H9 (cell line): ENCODE data around the gene VASN. TPM values are rescaled to one million over a fixed set of nuclear protein-coding genes. Genes with fewer than 3 reads are reported as not detected.

ENCODE experiments used
- DNase-seq: peaks from one replicate; pipeline ENCODE4 v3.0.0-alpha.2; 2017
- H2AFZ ChIP-seq: one replicate; pipeline ENCODE4 v1.6.1; 2013; ENCODE audit warnings: mild to moderate bottlenecking, low read length, control low read depth, moderate library complexity
- H2AK5ac ChIP-seq: 2 replicates; pipeline ENCODE4 v1.6.1; 2013; ENCODE audit warnings: low read length, control low read depth, mixed read lengths; ENCODE audit not compliant: insufficient read length
- H2BK120ac ChIP-seq: one replicate; pipeline ENCODE4 v1.6.1; 2013; ENCODE audit warnings: low read depth, mild to moderate bottlenecking, low read length, control low read depth, inconsistent platforms; ENCODE audit not compliant: poor library complexity, severe bottlenecking
- H2BK12ac ChIP-seq: 2 replicates; pipeline ENCODE4 v1.6.1; 2013; ENCODE audit warnings: low read length, control low read depth, mixed read lengths, low read depth; ENCODE audit not compliant: insufficient read length
- H2BK15ac ChIP-seq: 2 replicates; pipeline ENCODE4 v1.6.1; 2013; ENCODE audit warnings: low read depth, low read length, control low read depth
- H2BK20ac ChIP-seq: one replicate; pipeline ENCODE4 v1.6.1; 2013; ENCODE audit warnings: low read depth, mild to moderate bottlenecking, low read length, control low read depth, inconsistent platforms; ENCODE audit not compliant: poor library complexity, severe bottlenecking
- H2BK5ac ChIP-seq: 2 replicates; pipeline ENCODE4 v1.6.1; 2013; ENCODE audit warnings: low read length, control low read depth, mixed read lengths; ENCODE audit not compliant: insufficient read length
- H3K14ac ChIP-seq: 2 replicates; pipeline ENCODE4 v1.6.1; 2013; ENCODE audit warnings: low read length, control low read depth; ENCODE audit not compliant: insufficient read depth
- H3K18ac ChIP-seq: 2 replicates; pipeline ENCODE4 v1.6.1; 2013; ENCODE audit warnings: low read depth, mild to moderate bottlenecking, mixed read lengths, low read length, control low read depth; ENCODE audit not compliant: insufficient read length
- H3K23ac ChIP-seq: 2 replicates; pipeline ENCODE4 v1.6.1; 2013; ENCODE audit warnings: low read length, control low read depth, mixed read lengths, low read depth; ENCODE audit not compliant: insufficient read length
- H3K23me2 ChIP-seq: 2 replicates; pipeline ENCODE4 v1.6.1; 2013; ENCODE audit warnings: low read depth, mild to moderate bottlenecking, mixed read lengths, low read length, control low read depth; ENCODE audit not compliant: insufficient read length, poor library complexity, severe bottlenecking
- H3K27ac ChIP-seq: 2 replicates; pipeline ENCODE4 v1.5.1; 2013; ENCODE audit warnings: low read length, control low read depth, mixed read lengths, low read depth; ENCODE audit not compliant: insufficient read length
- H3K27me3 ChIP-seq: 2 replicates; pipeline ENCODE4 v1.6.1; 2013; ENCODE audit warnings: low read length, control low read depth, inconsistent platforms; ENCODE audit not compliant: insufficient read depth
- H3K4ac ChIP-seq: 2 replicates; pipeline ENCODE4 v1.6.1; 2013; ENCODE audit warnings: low read depth, mild to moderate bottlenecking, control low read depth, inconsistent platforms, low read length, moderate library complexity
- H3K4me1 ChIP-seq: 2 replicates; pipeline ENCODE4 v1.6.1; 2013; ENCODE audit warnings: low read length, control low read depth, inconsistent platforms; ENCODE audit not compliant: insufficient read depth
- H3K4me2 ChIP-seq: 2 replicates; pipeline ENCODE4 v1.6.1; 2013; ENCODE audit warnings: low read length, control low read depth, mixed read lengths; ENCODE audit not compliant: insufficient read length, insufficient read depth
- H3K56ac ChIP-seq: 2 replicates; pipeline ENCODE4 v1.6.1; 2013; ENCODE audit warnings: low read depth, mild to moderate bottlenecking, mixed read lengths, low read length, control low read depth; ENCODE audit not compliant: insufficient read length
- H3K79me1 ChIP-seq: 2 replicates; pipeline ENCODE4 v1.6.1; 2013; ENCODE audit warnings: low read depth, mild to moderate bottlenecking, moderate library complexity, low read length, control low read depth, inconsistent platforms; ENCODE audit not compliant: insufficient read depth, poor library complexity, severe bottlenecking
- H3K79me2 ChIP-seq: 2 replicates; pipeline ENCODE4 v1.6.1; 2013; ENCODE audit warnings: low read length, control low read depth, inconsistent platforms; ENCODE audit not compliant: insufficient read depth
- H3K9ac ChIP-seq: 2 replicates; pipeline ENCODE4 v1.6.1; 2013; ENCODE audit warnings: low read length, control low read depth, mixed read lengths; ENCODE audit not compliant: insufficient read length; ENCODE audit errors: extremely low read depth
- H3K9me3 ChIP-seq: one replicate; pipeline ENCODE4 v1.6.1; 2013; ENCODE audit warnings: low read depth, low read length, inconsistent platforms; ENCODE audit not compliant: control insufficient read depth
- H3T11ph ChIP-seq: one replicate; pipeline ENCODE4 v1.6.1; 2013; ENCODE audit warnings: mild to moderate bottlenecking, low read length, control low read depth, inconsistent platforms
- H4K20me1 ChIP-seq: one replicate; pipeline ENCODE4 v1.6.1; 2013; ENCODE audit not compliant: control insufficient read depth, insufficient read length, insufficient read depth
- H4K5ac ChIP-seq: 2 replicates; pipeline ENCODE4 v1.6.1; 2013; ENCODE audit warnings: low read depth, mild to moderate bottlenecking, mixed read lengths, low read length, control low read depth; ENCODE audit not compliant: insufficient read length
- H4K8ac ChIP-seq: replicated peaks from 2 replicates; pipeline ENCODE4 v1.6.1; 2013; ENCODE audit warnings: low read length, control low read depth, mixed read lengths, low read depth; ENCODE audit not compliant: insufficient read length
- H4K91ac ChIP-seq: 2 replicates; pipeline ENCODE4 v1.6.1; 2013; ENCODE audit warnings: low read depth, mild to moderate bottlenecking, moderate library complexity, mixed read lengths, low read length, control low read depth; ENCODE audit not compliant: insufficient read length
- H3K27ac Mint-ChIP-seq, 3 experiments: 2 replicates in 2 of 3; 3 replicates in 1 of 3; pipeline ENCODE4 v1.8.0; 2020 to 2021; ENCODE audit warnings: mixed read lengths in 3 of 3, mild to moderate bottlenecking in 1 of 3, moderate library complexity in 1 of 3
- H3K27me3 Mint-ChIP-seq: 2 replicates; pipeline ENCODE4 v1.8.0; 2021; ENCODE audit warnings: low read depth, mild to moderate bottlenecking, moderate library complexity, mixed read lengths
- H3K36me3 Mint-ChIP-seq, 3 experiments: 2 replicates in 2 of 3; 3 replicates in 1 of 3; pipeline ENCODE4 v1.8.0; 2020 to 2021; ENCODE audit warnings: low read depth in 3 of 3, mixed read lengths in 3 of 3; ENCODE audit not compliant: insufficient read depth in 1 of 3
- H3K4me1 Mint-ChIP-seq, 2 experiments: 2 replicates each; pipeline ENCODE4 v1.8.0; 2020; ENCODE audit warnings: mixed read lengths in 2 of 2
- H3K4me3 Mint-ChIP-seq, 2 experiments: 2 replicates in 1 of 2; 3 replicates in 1 of 2; pipeline ENCODE4 v1.8.0; 2020 to 2021; ENCODE audit warnings: mild to moderate bottlenecking in 2 of 2, mixed read lengths in 2 of 2, moderate library complexity in 1 of 2
- H3K9me3 Mint-ChIP-seq, 2 experiments: 2 replicates in 1 of 2; 3 replicates in 1 of 2; pipeline ENCODE4 v1.8.0; 2020; ENCODE audit warnings: mild to moderate bottlenecking in 2 of 2, mixed read lengths in 2 of 2, moderate library complexity in 1 of 2
- CTCF ChIP-seq: fragments of 200-600 bp; sonication (generic); conservative IDR thresholded peaks from 3 replicates; pipeline ENCODE4 v1.8.0; 2021; ENCODE audit warnings: antibody characterized with exemption, mild to moderate bottlenecking
- WGBS: extraction: QIAGEN DNeasy Blood & Tissue Kit; methylation state at CpG from one replicate; pipeline ENCODE4 v1.1.7; 2013; ENCODE audit warnings: missing lambda C conversion rate, low lambda C conversion rate, mixed read lengths; ENCODE audit not compliant: insufficient read length; ENCODE audit errors: extremely low coverage; 5-methylcytosine and 5-hydroxymethylcytosine counted together
- total RNA-seq: library from RNA; stranded (reverse); gene quantifications from 2 replicates; pipeline ENCODE4 v1.2.1, GENCODE V29; 2021

VASN gene
- total RNA-seq, 1 experiment from 2014 or later, result 11.0 TPM

- Histone ChIP-seq H3K4ac (no peak overlapping the region), H3T11ph (no peak overlapping the region), H3K23ac (no peak overlapping the region), H2BK15ac (no peak overlapping the region), H3K9ac (no peak overlapping the region), H3K27me3 (no peaks in the 10 kb centered on the region), H2BK20ac (no peak overlapping the region), H3K18ac (no peak overlapping the region), H4K8ac (no peak overlapping the region), H3K56ac (no peak overlapping the region), H2BK120ac (no peak overlapping the region), H3K9me3 (no peaks in the 10 kb centered on the region), H4K20me1 (no peaks in the 10 kb centered on the region), H3K79me1 (no peaks in the 10 kb centered on the region), H2BK12ac (no peak overlapping the region), H4K91ac (no peak overlapping the region), H2BK5ac (no peak overlapping the region), H3K79me2 (no peaks in the 10 kb centered on the region), H2AFZ (no peak overlapping the region), H3K14ac (no peak overlapping the region), H4K5ac (no peak overlapping the region), H2AK5ac (no peak overlapping the region), H3K27ac (no peak overlapping the region), H3K23me2 (no peaks in the 10 kb centered on the region), H3K4me1 (no peaks in the 10 kb centered on the region; the same call in 1 of the 2 replicates), H3K4me2 (no peak overlapping the region)
- no peak overlapping the region for H3K27ac Mint-ChIP-seq
- no peaks in the 10 kb centered on the region; a peak in 1 of 7 replicates for H3K36me3 Mint-ChIP-seq
- H3K4me3 Mint-ChIP-seq, result no peak overlapping the region
- no peak for DNase-seq
- peaks cover 9% of the 10 kb centered on the region for H3K27me3 Mint-ChIP-seq
- 0 out of 5 replicates have a peak, but pooled peaks cover 0 to 1% of the 10 kb centered on the region in 2 experiments for H3K9me3 Mint-ChIP-seq
- no CpG with 5 or more reads among the region's 7 CpGs for WGBS
- no peak for TF ChIP-seq CTCF
- peaks cover 9 to 12% of the 10 kb centered on the region in 2 experiments for H3K4me1 Mint-ChIP-seq
Observed at GRCh38 chr16:4419402-4419959, 47.8 kb downstream of the VASN start.
